CD4-positive, alpha-beta T cell treated with Interleukin-4 for 1 hour (primary cell): ENCODE results near the gene SPRR2D.

ENCODE experiments used
- DNase-seq, 2 donors: peaks; one replicate each; pipeline ENCODE4 v3.0.0-alpha.2; 2020 to 2022

Gene SPRR2D

GRCh38 chr1:153001382-153001781 is 39.5 kb downstream of the SPRR2D start, which contains the start of gene SPRR3:
SPRR3 (plus strand) TSS chr1:153001749; CDS start chr1:153003021, 1,272 bp downstream.
- DNase-seq: no peak

GRCh38 chr1:153000294-153000693 is 40.6 kb downstream of the SPRR2D start:
- DNase-seq: no peak

GRCh38 chr1:152999818-153000217 is 41.1 kb downstream of the SPRR2D start:
- no peak for DNase-seq

- DNase-seq: no peak
Measured at GRCh38 chr1:152998476-152998875, 42.4 kb downstream of the SPRR2D start.

GRCh38 chr1:152997901-152998300 is 43.0 kb downstream of the SPRR2D start:
- DNase-seq: no peak

- no peak for DNase-seq
Measured at GRCh38 chr1:152996633-152997400, 44.1 kb downstream of the SPRR2D start.

- DNase-seq: no peak
Measured at GRCh38 chr1:152995842-152996241, 45.1 kb downstream of the SPRR2D start.

GRCh38 chr1:152993186-152993585 is 47.7 kb downstream of the SPRR2D start:
- no peak for DNase-seq
